Mesothelial cell of epicardium (in vitro differentiated cells): Measurements from ENCODE around the gene ENDOU. TPM values are rescaled to one million over a fixed set of nuclear protein-coding genes. Genes with fewer than 3 reads are reported as not detected.

Experiments
- DNase-seq, 2 experiments: peaks; one replicate each; pipeline ENCODE4 v3.0.0; 2021; ENCODE audit warnings: low spot score in 2 of 2; ENCODE audit not compliant: unreplicated experiment in 2 of 2
- H3K27ac Mint-ChIP-seq: 2 replicates; pipeline ENCODE4 v1.8.0; 2021; ENCODE audit warnings: mixed read lengths
- H3K27me3 Mint-ChIP-seq: 2 replicates; pipeline ENCODE4 v1.8.0; 2021; ENCODE audit warnings: low read depth, mixed read lengths
- H3K36me3 Mint-ChIP-seq: 2 replicates; pipeline ENCODE4 v1.8.0; 2021; ENCODE audit warnings: mixed read lengths
- H3K4me1 Mint-ChIP-seq: 2 replicates; pipeline ENCODE4 v1.8.0; 2021; ENCODE audit warnings: mixed read lengths
- H3K4me3 Mint-ChIP-seq: 2 replicates; pipeline ENCODE4 v1.8.0; 2021; ENCODE audit warnings: mild to moderate bottlenecking, moderate library complexity, mixed read lengths
- H3K9me3 Mint-ChIP-seq: 2 replicates; pipeline ENCODE4 v1.8.0; 2021; ENCODE audit warnings: mixed read lengths
- total RNA-seq: library from RNA; stranded (reverse); gene quantifications from 3 replicates; pipeline ENCODE4 v1.2.1, GENCODE V29; 2021
- TF ChIP-seq, protein P1 (sequence below): fragments of 200-600 bp; sonication (generic); IDR thresholded peaks from one replicate; pipeline ENCODE4 v1.5.0; 2021; ENCODE audit warnings: antibody characterized with exemption; ENCODE audit not compliant: unreplicated experiment

The ENDOU gene
- total RNA-seq, 1 donor from 2014 or later = 0.51 TPM

DNA sequence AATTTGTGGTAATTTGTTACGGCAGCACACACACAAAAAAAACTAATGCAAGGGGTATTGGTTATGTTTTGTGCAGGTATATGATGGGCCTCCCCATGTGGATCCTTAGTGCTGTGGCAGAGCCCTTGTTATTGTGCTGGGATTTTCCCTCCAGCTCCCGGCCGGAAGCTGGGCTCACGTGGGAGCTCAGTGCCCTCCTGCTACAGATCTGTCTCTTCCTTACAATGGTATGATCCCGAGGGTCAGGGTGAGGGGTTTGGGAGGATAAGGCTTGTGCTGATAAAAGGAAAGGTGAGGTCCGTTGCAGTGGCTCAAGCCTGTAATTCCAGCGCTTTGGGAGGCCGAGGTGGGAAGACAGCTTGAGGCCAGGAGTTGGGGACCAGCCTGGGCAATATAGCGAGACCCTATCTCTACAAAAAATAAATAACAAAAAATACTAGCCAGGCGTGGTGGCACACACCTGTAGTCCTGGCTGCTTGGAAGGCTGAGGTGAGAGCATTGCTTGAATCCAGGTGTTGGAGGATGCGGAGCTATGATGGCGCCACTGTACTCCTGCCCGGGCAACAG, 46.9 kb upstream of the ENDOU start:
- H3K4me1 Mint-ChIP-seq = peaks cover 42% of the 10 kb centered on the region
- H3K4me3 Mint-ChIP-seq = peak overlapping the region; percentile 79
- DNase-seq = no peak
- H3K27me3 Mint-ChIP-seq = no peaks in the 10 kb centered on the region
- H3K36me3 Mint-ChIP-seq = no peaks in the 10 kb centered on the region
- TF ChIP-seq, protein P1, sequence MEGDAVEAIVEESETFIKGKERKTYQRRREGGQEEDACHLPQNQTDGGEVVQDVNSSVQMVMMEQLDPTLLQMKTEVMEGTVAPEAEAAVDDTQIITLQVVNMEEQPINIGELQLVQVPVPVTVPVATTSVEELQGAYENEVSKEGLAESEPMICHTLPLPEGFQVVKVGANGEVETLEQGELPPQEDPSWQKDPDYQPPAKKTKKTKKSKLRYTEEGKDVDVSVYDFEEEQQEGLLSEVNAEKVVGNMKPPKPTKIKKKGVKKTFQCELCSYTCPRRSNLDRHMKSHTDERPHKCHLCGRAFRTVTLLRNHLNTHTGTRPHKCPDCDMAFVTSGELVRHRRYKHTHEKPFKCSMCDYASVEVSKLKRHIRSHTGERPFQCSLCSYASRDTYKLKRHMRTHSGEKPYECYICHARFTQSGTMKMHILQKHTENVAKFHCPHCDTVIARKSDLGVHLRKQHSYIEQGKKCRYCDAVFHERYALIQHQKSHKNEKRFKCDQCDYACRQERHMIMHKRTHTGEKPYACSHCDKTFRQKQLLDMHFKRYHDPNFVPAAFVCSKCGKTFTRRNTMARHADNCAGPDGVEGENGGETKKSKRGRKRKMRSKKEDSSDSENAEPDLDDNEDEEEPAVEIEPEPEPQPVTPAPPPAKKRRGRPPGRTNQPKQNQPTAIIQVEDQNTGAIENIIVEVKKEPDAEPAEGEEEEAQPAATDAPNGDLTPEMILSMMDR = no peak
- H3K9me3 Mint-ChIP-seq = no peaks in the 10 kb centered on the region
- H3K27ac Mint-ChIP-seq = peak overlapping the region; percentile 94

DNA sequence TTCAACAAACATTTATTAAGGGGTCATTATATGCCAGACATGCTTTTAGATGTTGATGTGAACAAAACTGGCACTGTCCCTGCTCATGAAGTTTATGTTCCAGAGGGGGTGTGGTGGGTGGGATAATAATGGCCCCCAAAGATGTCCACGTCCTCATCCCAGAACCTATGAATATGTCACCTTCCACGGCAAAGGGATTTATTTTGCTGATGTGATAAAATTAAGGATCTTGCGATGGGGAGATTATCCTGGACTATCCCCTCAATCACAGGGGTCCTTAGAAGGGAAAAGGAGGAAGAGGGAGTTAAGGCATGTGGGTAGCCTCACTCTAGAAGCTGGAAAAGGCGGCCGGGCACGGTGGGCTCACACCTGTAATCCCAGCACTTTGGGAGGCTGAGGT, 46.0 kb upstream of the ENDOU start:
- H3K4me3 Mint-ChIP-seq = no peak overlapping the region
- H3K27me3 Mint-ChIP-seq = no peaks in the 10 kb centered on the region
- H3K36me3 Mint-ChIP-seq = no peaks in the 10 kb centered on the region
- H3K27ac Mint-ChIP-seq = no peak overlapping the region
- DNase-seq = no peak
- H3K9me3 Mint-ChIP-seq = no peaks in the 10 kb centered on the region
- H3K4me1 Mint-ChIP-seq = peaks cover 38% of the 10 kb centered on the region
- TF ChIP-seq, protein P1 = no peak

DNA sequence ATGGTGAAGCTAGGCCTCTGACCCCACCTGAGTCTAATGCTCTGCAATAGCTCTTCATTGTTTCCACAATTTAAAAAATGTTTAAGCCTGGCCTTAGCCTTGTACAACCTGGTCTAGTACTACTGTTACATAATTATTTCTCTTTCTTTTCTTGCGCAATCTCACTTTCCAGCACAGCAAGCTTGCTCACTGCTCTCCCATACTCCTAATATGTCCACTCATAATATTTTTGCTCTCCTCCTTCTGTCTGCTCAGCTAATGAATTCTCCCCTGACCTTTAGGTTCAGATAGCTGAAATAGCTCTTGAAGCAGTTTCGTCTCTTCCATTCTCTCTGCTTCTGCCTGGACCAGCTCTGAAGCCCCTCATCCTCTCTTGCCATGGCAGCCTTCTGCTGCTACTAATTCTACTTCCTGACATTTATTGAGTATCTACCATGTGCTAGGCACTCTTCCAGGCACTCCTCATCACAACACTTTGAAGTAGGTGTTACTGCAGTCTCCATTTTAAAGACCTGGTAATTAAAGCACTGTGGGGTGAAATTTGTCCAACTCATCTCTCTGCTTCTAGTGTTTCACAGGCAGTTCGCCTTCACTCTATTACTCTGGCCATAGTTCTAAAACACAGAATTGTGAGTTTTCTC, 44.9 kb upstream of the ENDOU start:
- TF ChIP-seq, protein P1 = no peak
- H3K4me3 Mint-ChIP-seq = no peak overlapping the region
- H3K9me3 Mint-ChIP-seq = no peaks in the 10 kb centered on the region
- no peaks in the 10 kb centered on the region for H3K27me3 Mint-ChIP-seq
- DNase-seq = no peak
- peaks cover 37% of the 10 kb centered on the region for H3K4me1 Mint-ChIP-seq
- H3K36me3 Mint-ChIP-seq = no peaks in the 10 kb centered on the region
- no peak overlapping the region for H3K27ac Mint-ChIP-seq

DNA sequence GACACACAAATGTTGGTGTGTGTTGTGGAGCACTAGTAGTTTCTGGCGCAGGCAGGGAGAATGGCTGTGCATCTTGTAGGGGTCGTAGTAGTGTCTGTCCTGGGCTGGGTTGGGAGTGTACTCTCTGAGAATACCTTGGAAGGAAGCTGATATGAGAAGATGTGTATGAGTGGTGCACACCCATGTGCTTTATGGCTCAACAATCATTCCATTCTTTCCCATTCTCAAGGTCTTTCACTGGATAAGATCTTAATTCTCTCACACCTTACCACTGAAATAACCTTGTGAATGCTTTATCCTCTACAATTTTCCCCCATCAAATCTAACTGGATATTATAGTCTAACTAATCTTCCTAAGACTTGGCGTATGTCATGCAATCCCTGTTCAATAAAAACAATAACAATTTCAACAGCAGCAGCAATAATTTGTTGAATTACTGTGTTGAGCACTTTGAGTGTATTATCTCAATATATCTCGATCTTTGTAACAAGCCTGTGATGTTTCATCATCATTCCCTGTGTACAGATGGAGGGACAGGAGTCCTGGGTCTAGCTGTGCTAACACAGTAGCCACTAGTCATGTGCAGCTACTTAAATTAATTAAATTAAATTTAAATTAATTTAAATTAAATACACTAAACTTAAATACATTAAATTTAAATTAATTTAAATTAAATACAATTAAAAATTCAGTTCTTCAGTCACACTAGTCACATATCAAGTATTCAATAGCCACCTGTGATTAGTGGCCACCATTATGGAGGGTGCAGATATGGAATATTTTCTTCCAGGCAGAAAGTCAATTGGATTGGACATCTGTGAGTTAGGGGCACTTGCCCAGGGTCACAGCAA, 44.2 kb upstream of the ENDOU start:
- no peaks in the 10 kb centered on the region for H3K36me3 Mint-ChIP-seq
- DNase-seq = no peak
- H3K27ac Mint-ChIP-seq = no peak overlapping the region
- no peak overlapping the region for H3K4me3 Mint-ChIP-seq
- peaks cover 30% of the 10 kb centered on the region for H3K4me1 Mint-ChIP-seq
- H3K9me3 Mint-ChIP-seq = no peaks in the 10 kb centered on the region
- TF ChIP-seq, protein P1 = no peak
- H3K27me3 Mint-ChIP-seq = no peaks in the 10 kb centered on the region

DNA sequence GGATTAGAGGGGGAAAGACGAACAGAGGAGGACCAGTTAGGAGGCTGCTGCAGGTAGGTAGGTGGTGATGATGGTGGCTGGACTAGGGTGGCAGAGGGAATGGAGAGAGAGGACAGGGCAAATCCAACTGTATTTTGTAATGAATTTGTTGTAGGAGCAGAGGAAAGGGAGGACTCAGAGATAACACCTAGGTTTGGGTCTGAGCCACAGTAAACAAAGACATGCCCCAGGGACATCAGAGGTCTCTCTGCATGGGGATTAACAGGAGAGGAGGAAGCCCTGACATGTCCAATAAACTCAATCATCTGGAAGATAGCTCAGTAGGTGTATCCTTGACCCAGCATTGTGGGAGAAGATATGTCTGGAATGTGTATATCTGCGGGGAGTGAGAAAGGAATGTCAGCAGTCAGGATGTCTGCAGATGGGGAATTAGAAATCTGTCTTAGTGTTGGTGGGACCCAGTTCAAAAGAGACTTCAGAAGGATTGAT, 43.1 kb upstream of the ENDOU start:
- TF ChIP-seq, protein P1 = no peak
- no peak overlapping the region for H3K4me3 Mint-ChIP-seq
- H3K4me1 Mint-ChIP-seq = peaks cover 37% of the 10 kb centered on the region
- DNase-seq = no peak
- H3K9me3 Mint-ChIP-seq = no peaks in the 10 kb centered on the region
- H3K27ac Mint-ChIP-seq = no peak overlapping the region
- no peaks in the 10 kb centered on the region for H3K27me3 Mint-ChIP-seq
- H3K36me3 Mint-ChIP-seq = no peaks in the 10 kb centered on the region
